ENCODE measurements around the gene GNG4. TPM values are rescaled to one million over a fixed set of nuclear protein-coding genes. Genes with fewer than 3 reads are reported as not detected.

The GNG4 gene
- total RNA-seq, 1 experiment from 2014 or later: 34.4 TPM

GRCh38 chr1:235527196-235527814 is 122.3 kb downstream of the GNG4 start:
- Histone ChIP-seq H4K91ac (ENCODE audit: insufficient read length, low read depth, low read length) (no peak overlapping the region), H3T11ph (ENCODE audit: low read length) (no peak overlapping the region), H3K4me1 (ENCODE audit: insufficient read depth, low read length) (no peaks in the 10 kb centered on the region), H3K14ac (ENCODE audit: insufficient read depth, low read length) (no peak overlapping the region), H3K79me2 (ENCODE audit: insufficient read depth, low read length) (no peaks in the 10 kb centered on the region), H3K9ac (ENCODE audit: extremely low read depth, insufficient read length, low read length) (no peak overlapping the region), H2BK120ac (ENCODE audit: low read depth, low read length, poor library complexity, severe bottlenecking) (no peak overlapping the region), H4K20me1 (ENCODE audit: control insufficient read depth, insufficient read depth, insufficient read length) (no peaks in the 10 kb centered on the region), H3K23ac (ENCODE audit: insufficient read length, low read depth, low read length) (no peak overlapping the region), H2BK15ac (ENCODE audit: low read depth, low read length) (no peak overlapping the region), H2AK5ac (ENCODE audit: insufficient read length, low read length) (no peak overlapping the region), H3K27me3 (ENCODE audit: insufficient read depth, low read length) (no peaks in the 10 kb centered on the region), H2AFZ (ENCODE audit: low read length) (peak overlapping the region; percentile 71), H3K79me1 (ENCODE audit: insufficient read depth, low read depth, low read length, poor library complexity, severe bottlenecking) (no peaks in the 10 kb centered on the region), H3K27ac (ENCODE audit: insufficient read length, low read depth, low read length) (no peak overlapping the region), H4K8ac (replicated peaks; ENCODE audit: insufficient read length, low read depth, low read length) (no peak overlapping the region), H4K5ac (ENCODE audit: insufficient read length, low read depth, low read length) (no peak overlapping the region), H3K18ac (ENCODE audit: insufficient read length, low read depth, low read length) (no peak overlapping the region), H2BK12ac (ENCODE audit: insufficient read length, low read depth, low read length) (no peak overlapping the region), H3K9me3 (ENCODE audit: control insufficient read depth, low read depth, low read length) (no peaks in the 10 kb centered on the region), H3K4me2 (ENCODE audit: insufficient read depth, insufficient read length, low read length) (no peak overlapping the region), H3K23me2 (ENCODE audit: insufficient read length, low read depth, low read length, poor library complexity, severe bottlenecking) (no peaks in the 10 kb centered on the region), H2BK5ac (ENCODE audit: insufficient read length, low read length) (no peak overlapping the region), H2BK20ac (ENCODE audit: low read depth, low read length, poor library complexity, severe bottlenecking) (no peak overlapping the region), H3K56ac (ENCODE audit: insufficient read length, low read depth, low read length) (no peak overlapping the region), H3K4ac (ENCODE audit: low read depth, low read length) (no peak overlapping the region)
- no peaks in the 10 kb centered on the region for H3K9me3 Mint-ChIP-seq
- WGBS (ENCODE audit: extremely low coverage, insufficient read length, low lambda C conversion rate): no CpG with 5 or more reads among the region's 4 CpGs
- TF ChIP-seq, protein P1, sequence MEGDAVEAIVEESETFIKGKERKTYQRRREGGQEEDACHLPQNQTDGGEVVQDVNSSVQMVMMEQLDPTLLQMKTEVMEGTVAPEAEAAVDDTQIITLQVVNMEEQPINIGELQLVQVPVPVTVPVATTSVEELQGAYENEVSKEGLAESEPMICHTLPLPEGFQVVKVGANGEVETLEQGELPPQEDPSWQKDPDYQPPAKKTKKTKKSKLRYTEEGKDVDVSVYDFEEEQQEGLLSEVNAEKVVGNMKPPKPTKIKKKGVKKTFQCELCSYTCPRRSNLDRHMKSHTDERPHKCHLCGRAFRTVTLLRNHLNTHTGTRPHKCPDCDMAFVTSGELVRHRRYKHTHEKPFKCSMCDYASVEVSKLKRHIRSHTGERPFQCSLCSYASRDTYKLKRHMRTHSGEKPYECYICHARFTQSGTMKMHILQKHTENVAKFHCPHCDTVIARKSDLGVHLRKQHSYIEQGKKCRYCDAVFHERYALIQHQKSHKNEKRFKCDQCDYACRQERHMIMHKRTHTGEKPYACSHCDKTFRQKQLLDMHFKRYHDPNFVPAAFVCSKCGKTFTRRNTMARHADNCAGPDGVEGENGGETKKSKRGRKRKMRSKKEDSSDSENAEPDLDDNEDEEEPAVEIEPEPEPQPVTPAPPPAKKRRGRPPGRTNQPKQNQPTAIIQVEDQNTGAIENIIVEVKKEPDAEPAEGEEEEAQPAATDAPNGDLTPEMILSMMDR (conservative IDR thresholded peaks at IDR 0.05): no peak
- no peak overlapping the region for H3K27ac Mint-ChIP-seq
- no peak overlapping the region for H3K4me3 Mint-ChIP-seq
- no peak for DNase-seq
- H3K27me3 Mint-ChIP-seq (ENCODE audit: low read depth): no peaks in the 10 kb centered on the region
- peaks cover 5 to 7% of the 10 kb centered on the region in 2 experiments; a peak in 3 of 4 replicates for H3K4me1 Mint-ChIP-seq
- H3K36me3 Mint-ChIP-seq (ENCODE audit: insufficient read depth in 1 of 3, low read depth in 3 of 3): no peaks in the 10 kb centered on the region
